GM19238 (cell line): Measurements from ENCODE around the gene HMX1.

Experiments used
- DNase-seq: peaks from one replicate; pipeline ENCODE4 v3.0.0; 2011; ENCODE audit warnings: low spot score; ENCODE audit not compliant: insufficient read length

The HMX1 gene

DNA sequence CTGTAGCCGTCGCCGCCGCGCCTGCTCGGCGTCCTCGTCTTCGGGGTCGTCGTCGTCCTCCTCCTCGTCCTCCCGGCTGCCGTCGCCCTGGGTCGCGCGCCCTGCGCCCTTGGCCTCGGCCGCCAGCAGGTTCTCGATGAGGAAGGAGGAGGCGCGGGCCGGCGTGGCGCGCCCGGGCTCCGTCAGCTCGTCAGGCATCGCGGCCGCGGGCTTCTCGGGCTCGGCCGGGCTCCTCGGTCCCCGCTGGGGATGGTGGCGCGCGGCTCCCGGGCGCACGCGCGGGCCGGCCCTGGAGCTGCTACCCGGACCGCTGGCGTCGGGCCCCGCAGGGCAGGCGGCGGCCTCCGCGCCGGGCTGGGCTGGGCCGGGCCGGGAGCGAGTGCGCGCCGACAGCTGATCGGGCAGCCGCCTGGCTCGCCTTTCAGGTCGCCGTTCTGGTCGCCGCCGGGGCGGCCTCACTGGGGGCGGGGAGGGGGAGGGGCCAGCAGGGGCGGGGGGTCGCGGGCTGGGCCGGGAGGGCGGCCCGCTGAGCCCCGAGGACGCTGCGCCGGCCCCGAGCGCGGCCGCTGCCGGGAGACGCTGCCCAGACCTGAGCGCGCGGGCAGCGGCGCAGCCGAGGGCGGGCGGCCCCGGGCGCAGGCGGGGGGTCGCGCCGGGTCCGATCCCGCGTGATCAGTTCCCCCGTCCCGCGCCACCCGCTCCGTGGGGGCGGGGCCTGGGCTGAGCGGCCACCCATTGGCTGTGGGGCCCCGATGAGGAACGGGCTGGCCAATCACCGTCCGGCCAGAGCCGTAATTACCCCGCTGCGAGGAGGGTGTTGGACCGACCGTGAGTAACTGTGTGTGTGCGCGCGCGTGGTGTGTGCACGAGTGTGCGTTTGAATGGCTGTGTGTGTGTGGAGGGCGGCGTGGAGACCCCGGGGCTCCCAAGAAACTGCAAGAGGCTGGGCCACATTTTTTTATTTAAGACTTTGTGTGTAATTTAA, at the start of gene HMX1:
HMX1 (minus strand) TSS at position 423 of the 985 bp plus-strand sequence; CDS start at position 198, 225 bp downstream.
- DNase-seq = no peak

DNA sequence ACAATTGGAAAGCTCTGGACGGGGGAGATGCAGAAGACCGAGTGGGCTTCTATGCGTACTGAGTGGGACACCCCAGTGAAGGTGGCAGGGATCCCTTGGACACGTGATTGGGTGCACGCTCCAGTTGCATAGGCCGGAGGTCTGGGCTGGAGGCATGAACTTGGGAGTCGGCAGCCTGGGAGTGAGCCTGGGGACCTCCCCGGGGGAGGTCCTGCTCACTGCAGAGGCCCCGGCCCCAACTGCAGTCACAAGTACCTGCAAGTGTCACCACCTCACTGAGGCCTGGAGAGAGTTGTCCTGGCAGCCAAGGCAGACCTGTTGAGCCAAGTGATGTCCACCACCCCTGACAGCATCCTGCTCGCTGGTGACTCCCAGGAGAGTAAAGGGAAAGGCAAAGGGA, 49.3 kb upstream of the HMX1 start:
- no peak for DNase-seq

DNA sequence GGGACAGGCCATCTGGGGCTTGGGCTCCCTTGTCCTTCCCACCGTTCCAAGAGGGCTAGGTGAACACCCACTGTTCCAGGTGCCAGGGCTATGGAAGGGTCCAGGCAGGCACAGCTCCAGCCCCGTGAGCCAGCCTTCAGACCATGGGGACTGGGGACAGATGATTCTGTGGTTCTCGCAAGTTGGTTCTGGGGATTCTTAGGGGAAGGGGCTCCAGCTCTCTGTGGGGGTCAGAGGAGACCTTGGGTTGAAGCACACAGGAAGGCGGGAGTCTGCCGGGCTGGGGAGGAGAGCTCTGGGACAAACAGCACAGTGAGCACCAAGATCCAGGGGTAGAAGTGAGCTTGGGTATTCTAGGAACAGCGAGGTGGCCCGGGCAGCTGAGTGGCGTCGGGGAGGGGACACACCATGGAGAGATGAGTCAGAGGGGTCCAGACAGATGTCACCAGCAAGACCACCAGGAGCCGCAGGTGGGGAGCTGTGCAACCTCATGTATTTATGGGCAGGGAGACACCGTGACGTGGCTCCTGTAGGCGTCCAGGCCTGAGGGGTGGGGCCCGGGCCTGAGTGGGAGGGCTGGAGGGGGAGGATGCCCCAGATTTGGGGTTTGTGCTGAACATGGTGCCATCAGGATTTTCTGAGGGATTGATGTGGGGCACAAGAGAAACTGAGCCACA, 48.8 kb upstream of the HMX1 start:
- DNase-seq = no peak

DNA sequence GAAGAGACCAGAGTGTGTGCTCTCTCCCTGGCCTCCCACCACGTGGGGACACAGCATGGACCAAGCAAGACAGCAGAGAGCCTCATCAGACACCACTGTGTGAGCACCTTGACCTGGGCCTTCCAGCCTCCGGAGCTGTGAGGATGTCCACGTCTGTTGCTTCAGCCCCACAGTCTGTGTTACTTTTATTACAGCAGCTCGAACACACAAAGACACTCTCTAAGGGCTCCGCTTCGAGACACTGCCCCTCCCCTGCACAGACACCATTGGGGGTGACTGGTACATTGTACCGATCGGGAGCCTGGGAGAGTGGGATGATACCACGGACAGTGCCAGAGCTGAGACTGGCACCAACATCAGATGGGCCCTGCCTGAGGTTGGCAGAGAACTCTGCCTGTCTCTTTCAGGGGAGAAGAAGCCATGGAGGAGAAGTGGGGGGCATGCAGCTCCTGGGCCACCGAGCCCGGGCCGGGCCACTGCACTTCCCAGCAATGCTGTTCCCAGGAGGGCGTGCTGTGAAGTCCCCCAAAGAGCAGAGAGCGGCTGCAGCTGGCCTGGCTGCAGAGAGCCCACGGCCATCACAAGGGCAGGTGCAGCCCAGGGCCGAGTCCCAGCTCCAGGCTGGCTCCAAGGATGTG, 48.1 kb upstream of the HMX1 start:
- no peak for DNase-seq

DNA sequence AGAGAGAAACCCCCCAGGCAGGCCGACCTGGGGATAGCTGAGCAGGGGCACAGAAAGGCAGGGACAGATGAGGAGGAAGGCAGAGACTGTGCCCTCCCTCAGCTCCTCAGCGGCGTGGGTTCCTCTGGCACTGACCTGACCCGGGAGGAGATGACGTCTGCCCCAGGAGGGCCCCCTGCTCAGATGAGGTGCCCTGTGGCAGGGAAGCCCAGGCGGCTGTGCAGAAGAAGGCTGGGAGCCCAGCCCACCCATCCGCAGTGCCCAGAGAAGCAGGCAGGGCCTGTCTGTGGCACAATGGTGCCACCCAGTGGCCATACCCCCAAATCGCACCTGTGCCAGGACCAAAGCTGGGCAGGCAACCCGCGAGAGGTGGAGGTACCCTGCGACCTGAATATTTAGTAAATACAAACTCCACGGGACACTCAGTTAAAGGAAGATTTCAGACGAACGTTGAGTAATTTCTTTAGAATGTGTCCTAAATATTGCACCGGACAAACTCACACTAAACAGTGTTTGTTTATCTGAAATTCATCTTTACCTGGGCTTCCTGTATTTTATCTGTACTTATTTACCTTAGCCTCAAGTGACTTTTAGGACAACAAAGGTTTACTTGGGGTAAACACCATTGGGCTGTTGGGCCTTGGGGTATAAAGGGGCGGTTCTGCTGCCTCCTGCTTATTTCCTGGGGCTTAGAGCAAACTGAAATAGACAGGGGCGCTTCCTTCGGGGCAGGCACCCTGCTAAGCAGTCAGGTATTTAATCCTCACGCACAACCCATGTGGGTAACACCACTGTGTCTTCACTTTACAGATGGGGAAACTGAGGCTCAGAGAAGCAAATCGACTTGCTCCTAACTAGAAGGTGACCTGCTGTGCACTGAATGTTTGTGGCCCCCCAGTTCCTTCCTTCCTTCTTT, 46.5 kb upstream of the HMX1 start:
- DNase-seq = peak; percentile 71

DNA sequence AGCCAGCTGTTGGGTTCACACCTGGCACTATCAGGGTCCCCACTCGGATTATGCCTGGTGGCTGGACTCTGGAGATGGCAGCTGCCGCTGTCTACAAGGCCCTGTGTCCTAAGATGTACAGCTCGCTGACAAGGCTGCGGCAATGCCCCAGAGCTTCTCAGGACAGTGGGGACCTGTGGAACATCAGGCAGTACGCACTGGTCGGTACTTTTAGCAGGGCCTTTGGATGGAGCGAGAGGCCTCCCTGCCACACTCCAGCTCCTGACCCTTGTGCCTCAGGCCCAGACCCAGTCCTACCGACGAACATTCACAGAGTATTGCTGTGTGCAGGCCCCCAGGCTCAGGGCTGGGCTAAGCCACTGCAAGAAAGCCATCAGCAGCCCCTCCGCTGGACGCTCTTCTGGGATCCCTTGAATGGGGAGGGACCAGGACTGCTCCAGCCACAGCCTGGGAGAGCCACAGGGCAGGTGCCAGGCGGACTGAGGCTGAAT, 45.7 kb upstream of the HMX1 start:
- DNase-seq = no peak

DNA sequence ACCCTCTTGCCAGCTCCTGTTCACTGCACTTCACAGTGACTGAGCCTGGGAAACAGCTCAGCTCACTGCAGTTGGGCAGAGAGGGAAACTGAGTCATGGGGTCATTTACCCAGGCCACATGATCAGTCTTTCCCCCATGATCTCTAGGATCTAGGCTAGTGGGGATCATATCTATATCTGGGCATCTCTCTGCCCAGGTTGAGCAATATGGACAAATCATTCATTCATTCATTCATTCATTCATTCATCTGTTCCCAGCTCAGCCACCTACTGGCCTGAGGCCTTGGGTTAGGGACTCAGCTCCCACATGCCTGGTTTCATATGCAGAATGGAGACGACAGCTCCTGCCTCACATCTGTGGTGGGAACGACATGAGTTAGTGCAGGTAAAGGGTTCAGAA, 45.3 kb upstream of the HMX1 start:
- DNase-seq = no peak

DNA sequence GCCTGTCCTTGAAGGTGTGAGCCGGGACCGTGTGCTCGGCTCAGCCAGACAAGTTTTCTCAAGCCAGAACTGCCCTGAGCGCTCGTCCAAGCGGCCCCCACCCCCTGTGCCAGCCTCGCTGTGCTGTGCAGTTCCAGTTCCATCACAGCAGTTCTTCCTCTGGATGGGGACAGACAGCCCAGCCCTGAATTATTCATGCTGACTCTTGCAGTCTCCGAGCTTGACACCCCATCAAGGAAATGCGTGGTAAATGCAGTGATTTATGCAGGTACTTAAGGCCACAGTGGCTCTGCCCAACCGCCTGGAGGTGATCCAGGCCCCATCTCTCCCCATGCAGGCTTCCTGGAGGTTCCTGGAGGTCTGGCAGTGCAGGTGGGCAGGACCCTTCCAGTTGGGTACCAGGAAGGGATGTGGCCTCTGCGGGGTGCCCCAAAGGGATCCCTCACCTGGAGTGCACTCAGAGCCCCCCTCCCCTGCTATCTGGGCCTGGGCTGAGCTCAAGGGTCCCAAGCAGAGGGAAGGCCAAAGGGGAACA, 44.8 kb upstream of the HMX1 start:
- no peak for DNase-seq

DNA sequence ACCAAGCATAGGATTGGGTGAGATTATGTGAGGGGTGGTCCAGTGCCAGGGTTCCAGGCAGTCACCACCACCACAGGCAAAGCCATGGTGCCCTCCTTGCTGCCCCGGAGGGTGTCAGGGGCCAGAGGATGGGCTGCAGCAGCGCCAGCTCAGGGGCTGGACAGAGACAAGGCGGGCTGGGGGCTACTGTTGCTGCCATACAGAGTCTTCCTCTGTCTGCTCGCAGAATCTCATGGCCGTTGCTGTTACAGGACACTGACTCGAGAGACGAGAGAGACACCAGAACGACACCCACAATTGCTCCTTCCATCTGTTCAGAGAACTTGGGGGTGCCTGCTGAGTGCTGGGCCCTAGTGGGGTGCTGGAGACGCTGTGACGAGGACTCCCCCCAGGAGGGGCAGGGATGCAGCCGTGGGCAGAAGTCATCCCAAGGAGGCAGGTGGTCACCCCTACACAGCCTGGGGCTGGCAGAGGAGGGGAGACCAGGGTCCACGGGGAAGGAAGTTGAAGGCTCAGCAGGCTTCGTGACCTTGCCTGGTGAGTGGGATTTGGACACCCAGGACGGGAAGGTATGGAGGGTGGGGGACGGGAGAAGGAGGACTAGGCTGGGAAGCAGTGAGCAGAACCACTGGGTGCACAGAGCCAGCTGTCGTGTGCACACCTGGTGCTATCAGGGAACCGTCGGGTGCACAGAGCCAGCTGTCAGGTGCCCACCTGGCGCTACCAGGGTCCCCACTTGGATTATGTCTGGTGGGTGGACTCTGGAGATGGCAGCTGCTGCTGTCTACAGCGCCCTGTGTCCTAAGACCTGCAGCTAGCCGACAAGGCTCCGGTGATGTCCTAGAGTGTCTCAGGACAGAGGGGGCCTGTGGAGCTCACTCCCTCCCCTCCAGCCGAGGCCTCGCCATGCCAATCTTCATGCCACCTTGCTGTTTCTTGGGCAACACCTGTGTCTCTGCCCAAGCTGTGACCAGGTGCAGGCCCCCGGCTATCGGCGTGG, 43.9 kb upstream of the HMX1 start:
- DNase-seq = no peak

DNA sequence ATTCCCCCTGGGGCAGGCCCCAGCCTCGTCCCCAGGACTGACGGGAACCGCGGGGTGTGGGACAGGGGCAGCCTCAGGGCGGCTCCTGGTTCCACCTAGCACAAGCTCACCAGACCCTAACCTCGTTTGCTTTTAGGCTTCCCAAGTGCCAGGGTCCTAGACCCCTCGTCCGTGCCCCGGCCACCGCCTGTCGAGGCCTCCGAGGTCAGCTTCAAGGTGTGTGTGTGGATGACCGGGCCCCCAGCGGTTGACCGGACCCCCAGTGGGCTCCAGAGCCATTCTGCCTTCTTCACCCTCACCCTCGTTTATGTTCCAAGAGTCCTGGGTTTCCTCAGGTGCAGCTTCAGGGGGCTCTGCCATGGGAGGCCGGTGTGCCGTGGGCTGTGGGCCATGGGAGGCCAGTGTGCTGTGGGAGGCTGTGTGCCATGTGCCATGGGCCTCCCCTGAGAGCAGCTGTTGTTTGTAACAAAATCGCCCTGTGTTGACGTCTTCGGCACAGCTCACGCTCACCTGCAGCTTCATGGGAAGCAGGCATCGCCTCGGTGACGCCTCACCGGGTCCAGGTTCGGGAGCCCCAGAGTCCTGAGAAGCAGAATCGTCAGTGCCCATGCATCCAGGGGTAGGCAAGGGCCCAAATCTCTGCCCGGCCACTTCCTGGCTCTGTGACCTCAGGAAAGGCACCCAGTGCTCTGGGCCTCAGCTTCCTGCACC, 43.0 kb upstream of the HMX1 start:
- DNase-seq = no peak

DNA sequence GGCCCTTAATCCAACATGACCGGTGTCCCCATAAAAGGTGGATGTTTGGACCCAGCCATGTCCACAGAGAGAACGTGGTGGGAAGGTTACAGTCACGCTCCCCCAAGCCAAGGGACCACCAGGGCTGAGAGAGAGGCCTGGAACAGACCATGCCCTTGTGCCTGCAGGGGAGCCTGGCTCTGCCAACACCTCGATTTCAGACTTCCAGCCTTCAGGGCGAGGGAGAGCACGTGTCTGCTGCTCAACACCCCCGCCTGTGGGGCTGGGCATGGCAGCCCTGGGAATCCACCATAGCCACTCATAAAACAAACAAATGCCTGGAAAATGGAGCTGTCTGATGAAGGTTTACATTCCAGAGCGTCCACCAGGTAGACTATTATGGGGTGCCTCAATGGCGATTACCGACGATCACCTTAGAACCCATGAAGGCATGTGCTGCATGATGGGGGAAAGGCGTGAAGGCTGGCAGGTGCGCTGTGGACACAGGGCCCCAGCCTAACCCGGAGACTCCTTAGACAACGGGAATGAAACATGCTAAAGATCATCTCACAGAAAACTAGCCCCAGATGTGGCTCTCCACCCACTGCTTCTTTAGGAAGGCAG, 42.3 kb upstream of the HMX1 start:
- no peak for DNase-seq

DNA sequence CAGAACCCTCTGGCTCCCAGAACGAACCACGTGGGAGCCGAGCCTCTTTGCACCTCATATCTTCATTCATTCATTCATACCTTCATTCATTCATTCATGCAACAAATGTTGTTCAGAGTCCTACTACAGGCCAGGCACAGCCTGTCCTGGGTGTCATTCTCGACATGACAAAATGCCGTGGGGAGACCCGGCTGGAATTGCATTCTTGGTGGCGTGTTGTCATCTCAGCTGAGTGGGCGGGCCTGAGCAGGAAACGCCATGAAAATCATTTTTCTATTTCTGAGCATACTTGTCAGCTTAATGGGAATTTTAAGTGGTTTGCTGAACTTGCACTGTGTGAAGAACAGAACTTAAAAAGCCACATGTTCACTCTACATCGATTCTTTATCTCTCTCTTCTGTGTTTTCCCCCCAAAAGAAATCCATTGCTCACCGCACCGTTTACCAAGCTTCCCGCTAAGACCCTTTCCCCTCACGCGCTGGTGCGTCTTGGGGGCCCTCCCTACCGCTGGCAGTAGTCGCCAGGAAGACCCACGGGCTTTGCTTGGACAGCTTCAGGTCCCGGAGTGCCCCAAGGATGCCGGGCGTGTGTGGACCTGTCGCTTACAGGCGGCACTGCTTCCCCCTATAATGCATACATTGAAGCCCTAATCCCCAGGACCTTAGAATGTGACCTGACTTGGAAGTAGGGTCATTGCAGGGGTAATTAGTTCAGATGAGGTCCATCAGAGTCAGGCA, 41.6 kb upstream of the HMX1 start:
- DNase-seq = no peak

DNA sequence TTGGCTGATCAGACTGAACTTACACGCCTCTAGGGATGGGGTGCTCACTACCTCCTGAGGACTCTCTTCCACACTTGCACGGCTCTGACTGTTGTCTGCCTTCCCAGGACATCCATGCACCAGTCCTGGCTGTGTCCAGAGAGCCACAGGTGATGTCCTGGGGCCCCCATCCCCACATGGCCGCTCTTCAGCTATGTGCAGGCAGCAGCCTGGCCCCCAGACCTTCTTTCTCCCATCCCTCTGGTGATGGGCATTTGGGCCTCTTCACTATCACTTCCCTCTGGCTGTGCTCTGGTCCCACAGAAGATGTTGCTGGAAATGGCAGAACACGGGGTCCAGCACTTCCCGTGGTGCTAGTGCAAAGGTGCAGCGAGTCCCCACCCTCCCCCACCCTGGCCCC, 40.9 kb upstream of the HMX1 start:
- no peak for DNase-seq

DNA sequence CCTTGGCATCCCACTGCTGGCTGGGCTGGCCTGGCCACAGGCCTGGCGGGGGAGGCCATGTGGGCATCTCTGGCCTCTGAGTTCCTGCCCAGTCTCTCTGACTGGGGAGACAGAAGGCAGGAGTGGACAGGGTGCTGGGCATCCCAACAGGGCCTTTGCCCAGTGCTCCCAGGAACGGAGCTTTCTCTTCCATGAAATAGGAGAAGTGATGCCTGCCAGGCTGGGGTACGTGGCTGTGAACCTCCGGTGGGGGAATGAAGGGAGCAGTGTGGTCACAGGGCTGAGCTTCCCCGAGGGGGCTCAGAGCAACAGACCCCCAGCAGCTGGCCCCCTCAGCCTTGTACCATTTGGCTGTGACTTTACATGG, 40.4 kb upstream of the HMX1 start:
- no peak for DNase-seq

DNA sequence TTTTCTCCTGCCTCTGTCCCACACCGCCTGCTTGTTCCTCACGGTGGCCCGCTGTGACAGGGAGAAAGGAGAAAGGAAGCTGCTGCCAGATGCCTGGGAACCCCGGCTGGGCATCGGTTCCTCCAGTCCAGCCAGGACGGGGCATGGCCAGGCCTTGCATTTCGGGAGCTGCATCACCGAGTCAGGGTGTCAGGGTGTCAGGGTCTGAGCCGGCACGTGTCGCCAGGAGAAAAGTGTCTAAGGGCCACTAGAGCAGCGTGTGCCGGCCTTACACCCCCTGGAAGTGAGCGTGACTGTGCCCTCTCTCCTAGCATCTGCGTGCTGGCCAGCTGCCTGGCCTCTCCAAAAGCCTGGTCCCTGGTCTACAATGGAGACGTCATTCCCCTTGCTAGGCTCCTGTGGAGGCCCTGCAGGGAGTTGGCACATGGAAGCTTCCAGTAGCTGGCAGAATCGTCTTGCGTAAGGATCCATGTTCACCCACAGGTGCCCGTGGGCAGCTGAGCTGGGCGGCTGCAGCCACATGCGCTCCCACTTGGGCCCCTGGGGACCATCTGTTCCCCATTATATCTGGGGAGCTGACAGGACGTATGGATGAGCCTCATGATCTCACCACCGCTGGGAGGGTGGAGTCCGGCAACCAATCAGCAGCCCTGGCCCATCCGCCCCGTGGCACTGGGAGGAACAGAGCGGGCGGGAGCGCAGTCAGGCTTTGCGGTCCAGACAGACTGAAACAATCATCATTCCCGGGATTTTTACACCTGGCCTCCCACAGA, 39.9 kb upstream of the HMX1 start:
- DNase-seq = peak; percentile 0

DNA sequence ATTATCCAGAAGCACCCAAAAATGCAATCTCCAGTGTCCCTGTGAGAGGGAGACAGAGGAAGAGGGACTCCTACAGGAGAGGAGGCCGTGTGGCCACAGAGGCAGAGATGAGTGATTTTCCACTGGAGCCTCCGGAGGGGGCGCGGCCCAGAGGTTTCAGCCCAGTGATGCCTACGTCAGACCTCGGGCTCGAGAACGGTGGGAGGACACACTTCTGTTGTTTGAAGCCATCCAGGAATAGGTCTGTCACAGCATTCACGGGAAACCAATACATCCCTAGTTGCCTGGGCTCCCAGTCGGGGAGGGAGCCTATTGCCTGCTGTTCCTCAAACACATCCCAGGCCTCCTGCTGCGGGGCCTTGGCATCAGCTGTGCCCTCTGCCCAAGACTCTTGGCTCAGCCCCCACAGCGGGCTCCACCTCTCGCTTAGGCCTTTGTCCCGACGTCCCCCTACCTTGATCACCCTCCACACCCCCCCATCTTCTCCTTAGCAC, 39.2 kb upstream of the HMX1 start:
- DNase-seq = no peak
